ENCODE results near the gene SLC29A1. TPM values are rescaled to one million over a fixed set of nuclear protein-coding genes. Genes with fewer than 3 reads are reported as not detected.

The SLC29A1 gene
- total and polyA plus RNA-seq, 9 of the 15 experiments (the other 6 are each of a cell fraction or from before 2014, with no cell fraction given) = 18.9 to 170 (median 57.7) TPM

DNA sequence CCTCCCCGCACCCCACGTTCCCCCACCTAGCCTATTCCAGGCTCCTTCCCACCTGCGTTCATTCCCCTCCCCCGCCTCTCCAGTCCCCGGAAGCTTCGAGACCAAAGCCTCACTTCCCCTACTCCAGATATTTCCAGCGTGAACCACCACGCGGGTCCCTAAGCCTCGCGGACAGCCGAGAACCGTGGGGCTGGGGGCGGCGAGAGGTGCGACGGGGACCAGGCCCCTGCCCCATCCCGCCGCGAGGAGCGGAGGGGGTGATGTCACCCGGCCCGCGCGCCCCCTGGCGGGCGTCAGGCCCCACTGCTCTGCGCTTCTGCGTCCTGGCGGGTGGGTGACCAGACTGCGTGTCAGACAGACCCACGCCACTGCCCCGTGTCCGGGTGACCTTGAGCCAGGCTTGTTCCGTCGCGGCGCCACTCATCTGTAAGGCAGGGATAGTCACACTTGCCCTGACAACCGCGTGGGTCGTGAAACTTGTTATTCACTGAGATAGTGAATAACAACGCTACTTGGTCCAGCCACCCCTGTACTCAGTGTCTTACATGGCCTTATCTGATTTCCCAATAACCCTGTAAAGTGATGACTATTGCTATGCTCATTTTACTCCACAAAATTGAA lies 14.5 kb downstream of the SLC29A1 start (continued):
- TF ChIP-seq, protein P1, sequence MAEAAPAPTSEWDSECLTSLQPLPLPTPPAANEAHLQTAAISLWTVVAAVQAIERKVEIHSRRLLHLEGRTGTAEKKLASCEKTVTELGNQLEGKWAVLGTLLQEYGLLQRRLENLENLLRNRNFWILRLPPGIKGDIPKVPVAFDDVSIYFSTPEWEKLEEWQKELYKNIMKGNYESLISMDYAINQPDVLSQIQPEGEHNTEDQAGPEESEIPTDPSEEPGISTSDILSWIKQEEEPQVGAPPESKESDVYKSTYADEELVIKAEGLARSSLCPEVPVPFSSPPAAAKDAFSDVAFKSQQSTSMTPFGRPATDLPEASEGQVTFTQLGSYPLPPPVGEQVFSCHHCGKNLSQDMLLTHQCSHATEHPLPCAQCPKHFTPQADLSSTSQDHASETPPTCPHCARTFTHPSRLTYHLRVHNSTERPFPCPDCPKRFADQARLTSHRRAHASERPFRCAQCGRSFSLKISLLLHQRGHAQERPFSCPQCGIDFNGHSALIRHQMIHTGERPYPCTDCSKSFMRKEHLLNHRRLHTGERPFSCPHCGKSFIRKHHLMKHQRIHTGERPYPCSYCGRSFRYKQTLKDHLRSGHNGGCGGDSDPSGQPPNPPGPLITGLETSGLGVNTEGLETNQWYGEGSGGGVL (CRISPR knock-in tag; IDR thresholded peaks at IDR 0.05) = no peak
- no peak for TF ChIP-seq MTF1 (CRISPR knock-in tag; IDR thresholded peaks at IDR 0.05; ENCODE audit: borderline replicate concordance)
- TF ChIP-seq, protein P2, sequence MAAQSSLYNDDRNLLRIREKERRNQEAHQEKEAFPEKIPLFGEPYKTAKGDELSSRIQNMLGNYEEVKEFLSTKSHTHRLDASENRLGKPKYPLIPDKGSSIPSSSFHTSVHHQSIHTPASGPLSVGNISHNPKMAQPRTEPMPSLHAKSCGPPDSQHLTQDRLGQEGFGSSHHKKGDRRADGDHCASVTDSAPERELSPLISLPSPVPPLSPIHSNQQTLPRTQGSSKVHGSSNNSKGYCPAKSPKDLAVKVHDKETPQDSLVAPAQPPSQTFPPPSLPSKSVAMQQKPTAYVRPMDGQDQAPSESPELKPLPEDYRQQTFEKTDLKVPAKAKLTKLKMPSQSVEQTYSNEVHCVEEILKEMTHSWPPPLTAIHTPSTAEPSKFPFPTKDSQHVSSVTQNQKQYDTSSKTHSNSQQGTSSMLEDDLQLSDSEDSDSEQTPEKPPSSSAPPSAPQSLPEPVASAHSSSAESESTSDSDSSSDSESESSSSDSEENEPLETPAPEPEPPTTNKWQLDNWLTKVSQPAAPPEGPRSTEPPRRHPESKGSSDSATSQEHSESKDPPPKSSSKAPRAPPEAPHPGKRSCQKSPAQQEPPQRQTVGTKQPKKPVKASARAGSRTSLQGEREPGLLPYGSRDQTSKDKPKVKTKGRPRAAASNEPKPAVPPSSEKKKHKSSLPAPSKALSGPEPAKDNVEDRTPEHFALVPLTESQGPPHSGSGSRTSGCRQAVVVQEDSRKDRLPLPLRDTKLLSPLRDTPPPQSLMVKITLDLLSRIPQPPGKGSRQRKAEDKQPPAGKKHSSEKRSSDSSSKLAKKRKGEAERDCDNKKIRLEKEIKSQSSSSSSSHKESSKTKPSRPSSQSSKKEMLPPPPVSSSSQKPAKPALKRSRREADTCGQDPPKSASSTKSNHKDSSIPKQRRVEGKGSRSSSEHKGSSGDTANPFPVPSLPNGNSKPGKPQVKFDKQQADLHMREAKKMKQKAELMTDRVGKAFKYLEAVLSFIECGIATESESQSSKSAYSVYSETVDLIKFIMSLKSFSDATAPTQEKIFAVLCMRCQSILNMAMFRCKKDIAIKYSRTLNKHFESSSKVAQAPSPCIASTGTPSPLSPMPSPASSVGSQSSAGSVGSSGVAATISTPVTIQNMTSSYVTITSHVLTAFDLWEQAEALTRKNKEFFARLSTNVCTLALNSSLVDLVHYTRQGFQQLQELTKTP (IDR thresholded peaks at IDR 0.05; ENCODE audit: low read depth in 1 of 2, partially characterized antibody in 2 of 2) = no peak
- TF ChIP-seq ZFP36 (IDR thresholded peaks at IDR 0.05; ENCODE audit: low read depth, low read length, partially characterized antibody) = no peak
- no peak; a peak in 2 of 4 replicates for TF ChIP-seq FOXK2 (conservative IDR thresholded peaks at IDR 0.05 in 1 of 2, IDR thresholded peaks at IDR 0.05 in 1 of 2; ENCODE audit: low read depth in 2 of 2)
- TF ChIP-seq POLR2B (IDR thresholded peaks at IDR 0.05; ENCODE audit: low read depth, partially characterized antibody) = peak; percentile 85
- TF ChIP-seq ZNF274 (IDR thresholded peaks at IDR 0.05; ENCODE audit: borderline replicate concordance, low read depth, low read length) = no peak; the same call in 1 of the 2 replicates
- peak; percentile 85 for TF ChIP-seq RBFOX2 (IDR thresholded peaks at IDR 0.05; ENCODE audit: low read depth, low read length)
- TF ChIP-seq NCOA4 (IDR thresholded peaks at IDR 0.05; ENCODE audit: partially characterized antibody) = no peak
- peak; percentile 83; the same call in 1 of the 2 replicates for TF ChIP-seq CBX1 (IDR thresholded peaks at IDR 0.05; ENCODE audit: low read depth)
- 0 out of 2 replicates have a peak, but pooled peaks have one; percentile 41 for TF ChIP-seq LCOR (CRISPR knock-in tag; IDR thresholded peaks at IDR 0.05)
- TF ChIP-seq HOXB6 (CRISPR knock-in tag; IDR thresholded peaks at IDR 0.05; ENCODE audit: borderline replicate concordance) = no peak
- no peak for TF ChIP-seq SNRNP70 (optimal IDR thresholded peaks at IDR 0.05; ENCODE audit: low read depth, low read length)
- peak; percentile 38; the same call in 1 of the 2 replicates for TF ChIP-seq EGR1 (conservative IDR thresholded peaks at IDR 0.05)
- no peak for TF ChIP-seq ZNF696 (CRISPR knock-in tag; conservative IDR thresholded peaks at IDR 0.05)
- TF ChIP-seq SMARCE1 (IDR thresholded peaks at IDR 0.05) = no peak
- no peak for TF ChIP-seq NFXL1 (CRISPR knock-in tag; IDR thresholded peaks at IDR 0.05)
- TF ChIP-seq TCF3 (CRISPR knock-in tag; IDR thresholded peaks at IDR 0.05) = peak; percentile 53
- TF ChIP-seq, protein P3, sequence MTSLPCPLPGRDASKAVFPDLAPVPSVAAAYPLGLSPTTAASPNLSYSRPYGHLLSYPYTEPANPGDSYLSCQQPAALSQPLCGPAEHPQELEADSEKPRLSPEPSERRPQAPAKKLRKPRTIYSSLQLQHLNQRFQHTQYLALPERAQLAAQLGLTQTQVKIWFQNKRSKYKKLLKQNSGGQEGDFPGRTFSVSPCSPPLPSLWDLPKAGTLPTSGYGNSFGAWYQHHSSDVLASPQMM (CRISPR knock-in tag; IDR thresholded peaks at IDR 0.05) = no peak
- peak; percentile 88 for TF ChIP-seq L3MBTL2 (IDR thresholded peaks at IDR 0.05)
- no peak for TF ChIP-seq KHSRP (IDR thresholded peaks at IDR 0.05)
- no peak for TF ChIP-seq ZNF583 (CRISPR knock-in tag; IDR thresholded peaks at IDR 0.05)
- no peak for TF ChIP-seq SNAPC5 (CRISPR knock-in tag; IDR thresholded peaks at IDR 0.05)
- no peak for TF ChIP-seq PCBP2 (IDR thresholded peaks at IDR 0.05; ENCODE audit: low read depth, low read length, poor library complexity, severe bottlenecking)
